A673 (cell line): ENCODE results near the gene AKR7A2.

Experiments used
- CTCF ChIP-seq: fragments of 300-800, 200-600 bp; sonication (generic); conservative IDR thresholded peaks from 2 replicates; pipeline ENCODE4 v1.5.1; 2017; ENCODE audit warnings: low read depth, mild to moderate bottlenecking, antibody characterized with exemption, low read length, moderate library complexity, mixed read lengths
- EZH2 ChIP-seq: fragments of 200-600 bp; sonication (generic); IDR thresholded peaks from 2 replicates; pipeline ENCODE4 v1.6.1; 2017; ENCODE audit warnings: borderline replicate concordance, low read depth, mild to moderate bottlenecking, mixed read lengths, antibody characterized with exemption, low read length; ENCODE audit not compliant: poor library complexity, severe bottlenecking

GRCh38 chr1:19310061-19310460, 1.9 kb downstream of the AKR7A2 start:
- TF ChIP-seq CTCF = no peak
- TF ChIP-seq EZH2 = no peak
